ENCODE measurements around the gene FGFRL1. TPM values are rescaled to one million over a fixed set of nuclear protein-coding genes. Genes with fewer than 3 reads are reported as not detected.

FGFRL1 gene
- total RNA-seq, 4 donors from 2014 or later, result 9.0 to 19.9 (median 12.0) TPM

GRCh38 chr4:1002131-1002630, 9.2 kb upstream of the FGFRL1 start:
- Histone ChIP-seq H3K4me3 (peak overlapping the region; percentile 4), H3K9me3 (no peaks in the 10 kb centered on the region), H3K4me1 (peaks cover 27% of the 10 kb centered on the region), H3K27me3 (peaks cover 88% of the 10 kb centered on the region), H3K27ac (no peak overlapping the region), H3K36me3 (no peaks in the 10 kb centered on the region)
- TF ChIP-seq POLR2A (IDR thresholded peaks at IDR 0.05) (no peak), POLR2AphosphoS5 (IDR thresholded peaks at IDR 0.05) (no peak), EP300 (IDR thresholded peaks at IDR 0.05) (no peak), CTCF (IDR thresholded peaks at IDR 0.05) (no peak)
- WGBS, result 3% methylated on average over 11 of the region's 54 CpGs
- DNase-seq (ENCODE audit: low spot score in 2 of 2), result no peak

- TF ChIP-seq EP300 (IDR thresholded peaks at IDR 0.05) (no peak), CTCF (IDR thresholded peaks at IDR 0.05) (no peak), POLR2AphosphoS5 (IDR thresholded peaks at IDR 0.05) (no peak), POLR2A (IDR thresholded peaks at IDR 0.05) (no peak)
- Histone ChIP-seq H3K4me3 (peak overlapping the region; percentile 15), H3K27me3 (peaks cover 83% of the 10 kb centered on the region), H3K36me3 (no peaks in the 10 kb centered on the region), H3K4me1 (peaks cover 21% of the 10 kb centered on the region), H3K9me3 (no peaks in the 10 kb centered on the region), H3K27ac (no peak overlapping the region)
- no CpG with 5 or more reads among the region's 75 CpGs for WGBS
- DNase-seq (ENCODE audit: low spot score in 2 of 2), result no peak
Measured at GRCh38 chr4:1002631-1003251, 8.7 kb upstream of the FGFRL1 start.

GRCh38 chr4:1003271-1004070, 8.0 kb upstream of the FGFRL1 start:
- TF ChIP-seq EP300 (IDR thresholded peaks at IDR 0.05), result no peak
- TF ChIP-seq POLR2AphosphoS5 (IDR thresholded peaks at IDR 0.05), result no peak
- TF ChIP-seq POLR2A (IDR thresholded peaks at IDR 0.05), result no peak
- TF ChIP-seq CTCF (IDR thresholded peaks at IDR 0.05), result no peak
- 71% methylated on average over 19 of the region's 63 CpGs for WGBS
- H3K9me3 ChIP-seq, result no peaks in the 10 kb centered on the region
- no peak overlapping the region for H3K27ac ChIP-seq
- peaks cover 83% of the 10 kb centered on the region for H3K27me3 ChIP-seq
- no peaks in the 10 kb centered on the region for H3K36me3 ChIP-seq
- DNase-seq (ENCODE audit: low spot score in 2 of 2), result no peak
- peaks cover 15% of the 10 kb centered on the region for H3K4me1 ChIP-seq
- H3K4me3 ChIP-seq, result peak overlapping the region; percentile 15

- Histone ChIP-seq H3K9me3 (no peaks in the 10 kb centered on the region), H3K27ac (no peak overlapping the region), H3K4me1 (peaks cover 21% of the 10 kb centered on the region), H3K27me3 (peaks cover 82% of the 10 kb centered on the region), H3K36me3 (no peaks in the 10 kb centered on the region), H3K4me3 (no peak overlapping the region)
- no peak for DNase-seq (ENCODE audit: low spot score in 2 of 2)
- whole genome bisulfite sequencing, result 86% methylated on average over 6 of the region's 13 CpGs
- TF ChIP-seq CTCF (IDR thresholded peaks at IDR 0.05), result no peak
- no peak for TF ChIP-seq POLR2A (IDR thresholded peaks at IDR 0.05)
- no peak for TF ChIP-seq POLR2AphosphoS5 (IDR thresholded peaks at IDR 0.05)
- no peak for TF ChIP-seq EP300 (IDR thresholded peaks at IDR 0.05)
Measured at GRCh38 chr4:1004071-1004418, 7.4 kb upstream of the FGFRL1 start.
